Non-pigmented ciliary epithelial cell (primary cell): Measurements from ENCODE around the gene ADAP1.

Experiments
- DNase-seq: peaks from one replicate; pipeline ENCODE4 v3.0.0-alpha.2; 2010; ENCODE audit warnings: low read depth

Gene ADAP1

GRCh38 chr7:922334-923107 lies 32.0 kb downstream of the ADAP1 start:
- DNase-seq, result no peak

- DNase-seq, result no peak
These were observed 32.7 kb downstream of the ADAP1 start for GRCh38 chr7:921581-922333.

- DNase-seq, result no peak
These were observed 33.4 kb downstream of the ADAP1 start for GRCh38 chr7:921071-921461.

GRCh38 chr7:920351-921070 lies 34.0 kb downstream of the ADAP1 start:
- DNase-seq, result no peak

- DNase-seq, result no peak
These were observed 34.5 kb downstream of the ADAP1 start for GRCh38 chr7:919924-920341.

- no peak for DNase-seq
These were observed 35.4 kb downstream of the ADAP1 start for GRCh38 chr7:919114-919442.

- no peak for DNase-seq
These were observed 35.9 kb downstream of the ADAP1 start for GRCh38 chr7:918441-919113.

GRCh38 chr7:918118-918425 lies 36.4 kb downstream of the ADAP1 start:
- no peak for DNase-seq

- DNase-seq, result no peak
These were observed 37.0 kb downstream of the ADAP1 start for GRCh38 chr7:917255-918117.

- no peak for DNase-seq
These were observed 38.1 kb downstream of the ADAP1 start for GRCh38 chr7:916291-916941.

- no peak for DNase-seq
These were observed 38.9 kb downstream of the ADAP1 start for GRCh38 chr7:915291-916218.

GRCh38 chr7:914521-915194 lies 39.8 kb downstream of the ADAP1 start:
- no peak for DNase-seq

GRCh38 chr7:913736-914520 lies 40.6 kb downstream of the ADAP1 start:
- no peak for DNase-seq

- no peak for DNase-seq
These were observed 42.5 kb downstream of the ADAP1 start for GRCh38 chr7:911791-912480.

- DNase-seq, result no peak
These were observed 43.5 kb downstream of the ADAP1 start for GRCh38 chr7:910931-911431.

- DNase-seq, result no peak
These were observed 44.0 kb downstream of the ADAP1 start for GRCh38 chr7:910441-910861.
